GM10248 (cell line): ENCODE data around the gene C1QTNF4.

Experiments
- CTCF ChIA-PET: fragments of 300-600 bp; sonication (Branson Sonifier 250); formaldehyde crosslinking; extraction: SDS; loops from one replicate; lab custom pipeline; 2021; ENCODE audit warnings: antibody characterized with exemption; lab: Yijun Ruan, JAX
- POLR2A ChIA-PET: fragments of 350-650 bp; sonication (Branson Sonifier 250); formaldehyde crosslinking; extraction: SDS; loops from one replicate; lab custom pipeline; 2020; ENCODE audit warnings: antibody characterized with exemption; lab: Yijun Ruan, JAX
- DNase-seq: peaks from one replicate; pipeline ENCODE4 v3.0.0; 2012; ENCODE audit errors: extremely low spot score
- CTCF ChIP-seq: IDR thresholded peaks from 2 replicates; pipeline ENCODE4 v1.5.1; 2012; ENCODE audit warnings: mild to moderate bottlenecking, low read depth; ENCODE audit errors: extremely low read depth, missing control alignments, control extremely low read depth

Gene C1QTNF4

GRCh38 chr11:47541070-47541469 lies 53.1 kb downstream of the C1QTNF4 start:
- no peak for DNase-seq
- CTCF ChIA-PET: interaction anchor here (1.2 to 15.9 kb wide), 5 partner anchors 11 to 26 kb away, joined by 3 to 125 read pairs (median 8); partner anchors contain the start of gene CELF1
- POLR2A ChIA-PET: interaction anchor here (0.6 kb wide), 1 partner anchor 200 kb away, joined by 3 read pairs; no protein-coding TSS in a partner anchor
- no peak for TF ChIP-seq CTCF

DNA sequence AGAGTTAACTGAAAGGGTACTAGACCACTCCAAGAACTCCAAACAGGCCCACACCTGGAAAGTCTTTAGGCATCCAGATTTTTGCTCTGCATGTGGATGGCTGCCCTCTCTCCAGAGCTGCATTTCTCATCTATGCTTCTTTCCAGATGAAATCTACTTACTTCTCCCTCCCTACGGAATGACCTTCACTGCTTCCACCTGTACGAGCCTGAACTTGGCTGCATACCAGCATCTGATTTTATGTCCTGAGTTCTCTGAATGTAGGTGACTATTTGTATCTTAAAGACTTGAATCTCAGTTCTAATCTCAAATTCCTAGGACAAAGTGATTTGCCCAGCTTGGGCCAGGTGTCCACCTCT lies 54.6 kb downstream of the C1QTNF4 start:
- ChIA-PET CTCF (interaction anchor here (0.8 to 15.9 kb wide), 7 partner anchors 13 to 29 kb away, joined by 3 to 125 read pairs (median 6); partner anchors contain the start of gene CELF1), POLR2A (no interaction called here)
- TF ChIP-seq CTCF: no peak
- DNase-seq: no peak
